Spinal cord (tissue), 10 donors: Measurements from ENCODE around the gene CTTNBP2. TPM values are rescaled to one million over a fixed set of nuclear protein-coding genes. Genes with fewer than 3 reads are reported as not detected.
A peak's percentile ranks its signal among the peaks of the same experiment; 100 is the strongest.

Experiments
- DNase-seq, 6 donors: peaks; one replicate each; pipeline versions ENCODE4 v3.0.0 to v3.0.0-alpha.2; 2013 to 2015; ENCODE audit warnings: low spot score in 6 of 6, low read depth in 4 of 6
- H3K27ac ChIP-seq: one replicate; pipeline ENCODE4 v1.5.1; 2013; ENCODE audit warnings: low read depth, low read length, control low read depth
- H3K27me3 ChIP-seq: one replicate; pipeline ENCODE4 v1.6.1; 2013; ENCODE audit warnings: low read length; ENCODE audit not compliant: control insufficient read depth, insufficient read depth
- H3K36me3 ChIP-seq: one replicate; pipeline ENCODE4 v1.6.1; 2013; ENCODE audit warnings: low read length; ENCODE audit not compliant: control insufficient read depth, insufficient read depth
- H3K4me1 ChIP-seq: one replicate; pipeline ENCODE4 v1.6.1; 2013; ENCODE audit warnings: low read length; ENCODE audit not compliant: control insufficient read depth, insufficient read depth
- H3K4me3 ChIP-seq: one replicate; pipeline ENCODE4 v1.5.1; 2013; ENCODE audit warnings: low read depth, low read length, control low read depth
- H3K9me3 ChIP-seq: one replicate; pipeline ENCODE4 v1.6.1; 2013; ENCODE audit warnings: low read length; ENCODE audit not compliant: control insufficient read depth, insufficient read depth
- WGBS: methylation state at CpG from one replicate; pipeline ENCODE4 v1.1.5; 2013; ENCODE audit warnings: missing lambda C conversion rate; ENCODE audit not compliant: insufficient coverage; 5-methylcytosine and 5-hydroxymethylcytosine counted together
- polyA plus RNA-seq, 2 donors: library from polyadenylated mRNA; unstranded; fragments of 120-200 nt; gene quantifications; one replicate each; pipeline ENCODE4 v1.2.1, GENCODE V29; 2013; ENCODE audit not compliant: insufficient read length in 2 of 2
- total RNA-seq, 2 donors: library from RNA; depleted of rRNA in 1 of 2; stranded (reverse); fragments of 120-200 nt in 1 of 2; fragments of >200 nt in 1 of 2; gene quantifications; one replicate each; pipeline versions ENCODE4 v1.2.3 to v1.2.4, GENCODE V29; 2013 to 2014
- donor health status: healthy.

Gene CTTNBP2
- total and polyA plus RNA-seq, 4 donors: 17.6 to 41.7 (median 31.3) TPM

- H3K9me3 ChIP-seq: no peaks in the 10 kb centered on the region
- H3K27me3 ChIP-seq: no peaks in the 10 kb centered on the region
- H3K4me1 ChIP-seq: no peaks in the 10 kb centered on the region
- peaks cover 10% of the 10 kb centered on the region for H3K36me3 ChIP-seq
- no peak overlapping the region for H3K4me3 ChIP-seq
- DNase-seq: peak in 4 of 6 donors; percentile 29 to 81 (median 48)
- H3K27ac ChIP-seq: no peak overlapping the region
- 80% methylated on average over 1 of the region's 8 CpGs for WGBS
Observed at GRCh38 chr7:117750612-117751563, 122.4 kb downstream of the CTTNBP2 start.

GRCh38 chr7:117741962-117742361 lies 131.3 kb downstream of the CTTNBP2 start:
- WGBS: 100% methylated on average over 2 of the region's 4 CpGs
- no peak overlapping the region for H3K4me3 ChIP-seq
- no peaks in the 10 kb centered on the region for H3K9me3 ChIP-seq
- peaks cover 32% of the 10 kb centered on the region for H3K36me3 ChIP-seq
- DNase-seq: no peak
- H3K27ac ChIP-seq: no peak overlapping the region
- no peaks in the 10 kb centered on the region for H3K27me3 ChIP-seq
- peaks cover 3% of the 10 kb centered on the region for H3K4me1 ChIP-seq

- no peak for DNase-seq
- H3K4me3 ChIP-seq: no peak overlapping the region
- peaks cover 33% of the 10 kb centered on the region for H3K36me3 ChIP-seq
Observed at GRCh38 chr7:117739085-117739484, 134.2 kb downstream of the CTTNBP2 start.

GRCh38 chr7:117737926-117738325 lies 135.3 kb downstream of the CTTNBP2 start:
- no peak overlapping the region for H3K4me3 ChIP-seq
- WGBS: 54% methylated on average over 9 of the region's 9 CpGs
- peak in 1 of 6 donors; percentile 61 for DNase-seq
- peaks cover 3% of the 10 kb centered on the region for H3K4me1 ChIP-seq
- H3K27me3 ChIP-seq: no peaks in the 10 kb centered on the region
- peaks cover 34% of the 10 kb centered on the region for H3K36me3 ChIP-seq
- H3K9me3 ChIP-seq: no peaks in the 10 kb centered on the region
- no peak overlapping the region for H3K27ac ChIP-seq

More at GRCh38 chr7:117739085-117739484, 134.2 kb downstream of the CTTNBP2 start:
- Histone ChIP-seq H3K4me1 (peaks cover 3% of the 10 kb centered on the region), H3K27ac (no peak overlapping the region), H3K27me3 (no peaks in the 10 kb centered on the region), H3K9me3 (no peaks in the 10 kb centered on the region)
- 94% methylated on average over 2 of the region's 4 CpGs for WGBS

GRCh38 chr7:117731455-117731854 lies 141.8 kb downstream of the CTTNBP2 start:
- 48% methylated on average over 4 of the region's 6 CpGs for WGBS
- DNase-seq: peak in 1 of 6 donors; percentile 24
- no peak overlapping the region for H3K27ac ChIP-seq

GRCh38 chr7:117730390-117730789 lies 142.9 kb downstream of the CTTNBP2 start:
- no peak for DNase-seq
- Histone ChIP-seq H3K27me3 (no peaks in the 10 kb centered on the region), H3K27ac (no peak overlapping the region), H3K36me3 (peaks cover 21% of the 10 kb centered on the region), H3K4me1 (peaks cover 5% of the 10 kb centered on the region), H3K4me3 (no peak overlapping the region), H3K9me3 (no peaks in the 10 kb centered on the region)
- 85% methylated on average over 3 of the region's 3 CpGs for WGBS

More at GRCh38 chr7:117731455-117731854, 141.8 kb downstream of the CTTNBP2 start:
- peaks cover 5% of the 10 kb centered on the region for H3K4me1 ChIP-seq
- no peak overlapping the region for H3K4me3 ChIP-seq
- H3K9me3 ChIP-seq: no peaks in the 10 kb centered on the region
- no peaks in the 10 kb centered on the region for H3K27me3 ChIP-seq
- peaks cover 21% of the 10 kb centered on the region for H3K36me3 ChIP-seq

- Histone ChIP-seq H3K4me1 (peaks cover 5% of the 10 kb centered on the region), H3K36me3 (peaks cover 16% of the 10 kb centered on the region), H3K4me3 (no peak overlapping the region), H3K9me3 (no peaks in the 10 kb centered on the region), H3K27me3 (no peaks in the 10 kb centered on the region), H3K27ac (peak overlapping the region; percentile 18)
- DNase-seq: peak in 5 of 6 donors; percentile 43 to 88 (median 64)
- WGBS: no CpG with 5 or more reads among the region's 7 CpGs
Observed at GRCh38 chr7:117728890-117729624, 144.2 kb downstream of the CTTNBP2 start.

GRCh38 chr7:117724898-117725297 lies 148.3 kb downstream of the CTTNBP2 start:
- Histone ChIP-seq H3K9me3 (no peaks in the 10 kb centered on the region), H3K4me3 (no peak overlapping the region), H3K36me3 (peaks cover 15% of the 10 kb centered on the region), H3K27me3 (no peaks in the 10 kb centered on the region), H3K4me1 (peaks cover 5% of the 10 kb centered on the region), H3K27ac (no peak overlapping the region)
- no CpG with 5 or more reads among the region's 3 CpGs for WGBS
- no peak for DNase-seq

GRCh38 chr7:117719377-117719776 lies 153.9 kb downstream of the CTTNBP2 start:
- Histone ChIP-seq H3K9me3 (no peaks in the 10 kb centered on the region), H3K27ac (no peak overlapping the region), H3K4me1 (no peaks in the 10 kb centered on the region), H3K36me3 (peaks cover 12% of the 10 kb centered on the region), H3K27me3 (no peaks in the 10 kb centered on the region), H3K4me3 (no peak overlapping the region)
- WGBS: 100% methylated on average over 2 of the region's 3 CpGs
- no peak for DNase-seq
